ENCODE data around the gene KLRC3. TPM values are rescaled to one million over a fixed set of nuclear protein-coding genes. Genes with fewer than 3 reads are reported as not detected.
A peak's percentile ranks its signal among the peaks of the same experiment; 100 is the strongest.
"Not testable (repeated sequence)": the region's sequence is repeated elsewhere in the genome, so short reads cannot be mapped to it uniquely, and the experiment has no call there.

Gene KLRC3
- total RNA-seq, 1 donor, result not detected

GRCh38 chr12:10369557-10370415, 50.6 kb downstream of the KLRC3 start:
- no peak for TF ChIP-seq CTCF (IDR thresholded peaks at IDR 0.05; ENCODE audit: insufficient read depth, low read length)
- DNase-seq (ENCODE audit: low read depth), result no peak
- H3K4me3 ChIP-seq (ENCODE audit: low read depth, low read length), result no peak overlapping the region

- no peak for TF ChIP-seq CTCF (IDR thresholded peaks at IDR 0.05; ENCODE audit: insufficient read depth, low read length)
- H3K4me3 ChIP-seq (ENCODE audit: low read depth, low read length), result no peak overlapping the region
- no peak for DNase-seq (ENCODE audit: low read depth)
These were observed 51.9 kb downstream of the KLRC3 start for GRCh38 chr12:10368206-10369171.

GRCh38 chr12:10367714-10368113, 52.7 kb downstream of the KLRC3 start:
- DNase-seq (ENCODE audit: low read depth); H3K4me3 ChIP-seq (ENCODE audit: low read depth, low read length): not testable (repeated sequence)

- TF ChIP-seq CTCF (IDR thresholded peaks at IDR 0.05; ENCODE audit: insufficient read depth, low read length), result peak; percentile 38
- DNase-seq (ENCODE audit: low read depth), result peak; percentile 53
- H3K4me3 ChIP-seq (ENCODE audit: low read depth, low read length), result no peak overlapping the region
These were observed 53.5 kb downstream of the KLRC3 start for GRCh38 chr12:10366875-10367274.

GRCh38 chr12:10365696-10366405, 54.5 kb downstream of the KLRC3 start:
- peak; percentile 47 for DNase-seq (ENCODE audit: low read depth)
- TF ChIP-seq CTCF (IDR thresholded peaks at IDR 0.05; ENCODE audit: insufficient read depth, low read length), result peak; percentile 39
- peak overlapping the region; percentile 68 for H3K4me3 ChIP-seq (ENCODE audit: low read depth, low read length)

- peak overlapping the region; percentile 68 for H3K4me3 ChIP-seq (ENCODE audit: low read depth, low read length)
- DNase-seq (ENCODE audit: low read depth), result peak; percentile 86
- TF ChIP-seq CTCF (IDR thresholded peaks at IDR 0.05; ENCODE audit: insufficient read depth, low read length), result no peak
These were observed 55.4 kb downstream of the KLRC3 start for GRCh38 chr12:10364815-10365622.

Data from fibroblast of the aortic adventitia (primary cell).